CD4-positive, alpha-beta memory T cell (primary cell): ENCODE measurements around the gene DYSF. TPM values are rescaled to one million over a fixed set of nuclear protein-coding genes. Genes with fewer than 3 reads are reported as not detected.
A peak's percentile ranks its signal among the peaks of the same experiment; 100 is the strongest.

Source experiments
- CTCF ChIA-PET: fragments of 350-600 bp; sonication (Branson Sonifier 250); formaldehyde crosslinking; loops from one replicate; lab custom pipeline; 2021; ENCODE audit warnings: inconsistent platforms; ENCODE audit not compliant: partially characterized antibody; lab: Charles Lee
- POLR2A ChIA-PET: fragments of 350-600 bp; sonication (Branson Sonifier 250); formaldehyde crosslinking; loops from one replicate; lab custom pipeline; 2021; ENCODE audit not compliant: partially characterized antibody; lab: Charles Lee
- DNase-seq, 5 donors: peaks; one replicate each; pipeline versions ENCODE4 v3.0.0 to v3.0.0-alpha.2; 2020 to 2022; ENCODE audit warnings: mixed read lengths in 1 of 5
- H3K27ac ChIP-seq: one replicate; pipeline ENCODE4 v1.7.0; 2013; ENCODE audit warnings: low read depth, low read length
- H3K27me3 ChIP-seq: 2 replicates; pipeline ENCODE4 v1.7.0; 2013; ENCODE audit warnings: mild to moderate bottlenecking, low read length, moderate library complexity; ENCODE audit not compliant: insufficient read depth
- H3K36me3 ChIP-seq: 2 replicates; pipeline ENCODE4 v1.7.0; 2013; ENCODE audit warnings: mild to moderate bottlenecking, low read length, moderate library complexity; ENCODE audit not compliant: insufficient read depth
- H3K4me1 ChIP-seq: 2 replicates; pipeline ENCODE4 v1.7.0; 2013; ENCODE audit warnings: mild to moderate bottlenecking, low read length, moderate library complexity; ENCODE audit not compliant: insufficient read depth
- H3K4me3 ChIP-seq, 2 donors: one replicate each; pipeline ENCODE4 v1.7.0; 2013; ENCODE audit warnings: low read length in 2 of 2, mild to moderate bottlenecking in 1 of 2
- H3K9me3 ChIP-seq, 2 donors: one replicate each; pipeline ENCODE4 v1.7.0; 2013; ENCODE audit warnings: low read length in 2 of 2, control low read depth in 1 of 2; ENCODE audit not compliant: control insufficient read depth in 1 of 2
- H3K27ac Mint-ChIP-seq, 7 donors: one replicate each; pipeline ENCODE4 v1.8.0; 2020 to 2021; ENCODE audit warnings: mixed read lengths in 7 of 7, mild to moderate bottlenecking in 6 of 7, inconsistent platforms in 3 of 7, moderate library complexity in 3 of 7
- H3K27me3 Mint-ChIP-seq, 2 donors: one replicate each; pipeline ENCODE4 v1.8.0; 2020 to 2021; ENCODE audit warnings: mixed read lengths in 2 of 2
- H3K36me3 Mint-ChIP-seq, 2 donors: one replicate each; pipeline ENCODE4 v1.8.0; 2020 to 2021; ENCODE audit warnings: mixed read lengths in 2 of 2, inconsistent platforms in 1 of 2, mild to moderate bottlenecking in 1 of 2
- H3K4me1 Mint-ChIP-seq, 4 donors: one replicate each; pipeline ENCODE4 v1.8.0; 2020 to 2021; ENCODE audit warnings: mixed read lengths in 4 of 4, mild to moderate bottlenecking in 1 of 4
- H3K4me3 Mint-ChIP-seq, 8 donors: one replicate each; pipeline ENCODE4 v1.8.0; 2020 to 2021; ENCODE audit warnings: mixed read lengths in 8 of 8, mild to moderate bottlenecking in 7 of 8, moderate library complexity in 6 of 8, inconsistent platforms in 3 of 8
- H3K9me3 Mint-ChIP-seq, 8 donors: one replicate each; pipeline ENCODE4 v1.8.0; 2020 to 2021; ENCODE audit warnings: mixed read lengths in 8 of 8, mild to moderate bottlenecking in 5 of 8, inconsistent platforms in 3 of 8, moderate library complexity in 1 of 8
- intact Hi-C: fragments of 100-400 bp; cut with micrococcal nuclease; formaldehyde crosslinking; loops from one replicate; pipeline ENCODE4 v1.15.1; 2023
- polyA plus RNA-seq, 2 donors: library from polyadenylated mRNA; unstranded; fragments of 300-500 nt; fragmentation: Illumina TruSeq; gene quantifications; one replicate each; pipeline ENCODE4 v1.2.3, GENCODE V29; 2021
- total RNA-seq, 2 experiments: library from RNA; stranded (reverse); gene quantifications; one replicate each; pipeline ENCODE4 v1.2.3, GENCODE V29; 2021

Gene DYSF
- total and polyA plus RNA-seq, 4 experiments from 2014 or later, result 0.28 to 0.49 TPM; not detected in 2

DNA sequence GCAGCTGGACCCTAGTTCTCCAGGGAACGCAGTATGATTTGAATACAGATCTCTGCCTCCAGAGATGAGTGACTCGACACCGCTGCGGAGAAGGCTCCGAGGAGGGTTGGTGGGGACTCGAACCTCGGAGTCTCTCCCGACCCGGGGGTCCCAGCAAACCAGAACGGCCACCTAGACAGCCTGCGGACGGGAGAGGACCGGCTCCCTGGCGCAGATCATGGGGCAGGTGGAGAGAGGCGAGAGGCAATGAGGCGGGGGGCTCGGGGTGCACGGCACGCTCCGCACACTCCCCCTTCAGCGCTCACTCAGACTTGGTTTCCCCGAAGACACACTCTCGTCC, 12.6 kb downstream of the DYSF start:
- H3K27me3 Mint-ChIP-seq, result peaks cover 11 to 22% of the 10 kb centered on the region in 2 donors
- no peak overlapping the region for H3K27ac ChIP-seq
- H3K36me3 ChIP-seq, result no peaks in the 10 kb centered on the region
- H3K4me3 ChIP-seq, result peak overlapping the region in 1 of 2 donors; percentile 27
- no peak overlapping the region for H3K27ac Mint-ChIP-seq
- H3K9me3 ChIP-seq, result no peaks in the 10 kb centered on the region
- ChIA-PET POLR2A (no interaction called here), CTCF (no interaction called here)
- H3K9me3 Mint-ChIP-seq, result peaks cover 0 to 5% (median 0%) of the 10 kb centered on the region in 8 donors
- no peak for DNase-seq
- H3K36me3 Mint-ChIP-seq, result no peaks in the 10 kb centered on the region
- peaks cover 3 to 10% (median 6%) of the 10 kb centered on the region in 4 donors for H3K4me1 Mint-ChIP-seq
- intact Hi-C loops, result no loop called here
- no peak overlapping the region for H3K4me3 Mint-ChIP-seq
- peaks cover 9% of the 10 kb centered on the region for H3K27me3 ChIP-seq
- H3K4me1 ChIP-seq, result peaks cover 13% of the 10 kb centered on the region

DNA sequence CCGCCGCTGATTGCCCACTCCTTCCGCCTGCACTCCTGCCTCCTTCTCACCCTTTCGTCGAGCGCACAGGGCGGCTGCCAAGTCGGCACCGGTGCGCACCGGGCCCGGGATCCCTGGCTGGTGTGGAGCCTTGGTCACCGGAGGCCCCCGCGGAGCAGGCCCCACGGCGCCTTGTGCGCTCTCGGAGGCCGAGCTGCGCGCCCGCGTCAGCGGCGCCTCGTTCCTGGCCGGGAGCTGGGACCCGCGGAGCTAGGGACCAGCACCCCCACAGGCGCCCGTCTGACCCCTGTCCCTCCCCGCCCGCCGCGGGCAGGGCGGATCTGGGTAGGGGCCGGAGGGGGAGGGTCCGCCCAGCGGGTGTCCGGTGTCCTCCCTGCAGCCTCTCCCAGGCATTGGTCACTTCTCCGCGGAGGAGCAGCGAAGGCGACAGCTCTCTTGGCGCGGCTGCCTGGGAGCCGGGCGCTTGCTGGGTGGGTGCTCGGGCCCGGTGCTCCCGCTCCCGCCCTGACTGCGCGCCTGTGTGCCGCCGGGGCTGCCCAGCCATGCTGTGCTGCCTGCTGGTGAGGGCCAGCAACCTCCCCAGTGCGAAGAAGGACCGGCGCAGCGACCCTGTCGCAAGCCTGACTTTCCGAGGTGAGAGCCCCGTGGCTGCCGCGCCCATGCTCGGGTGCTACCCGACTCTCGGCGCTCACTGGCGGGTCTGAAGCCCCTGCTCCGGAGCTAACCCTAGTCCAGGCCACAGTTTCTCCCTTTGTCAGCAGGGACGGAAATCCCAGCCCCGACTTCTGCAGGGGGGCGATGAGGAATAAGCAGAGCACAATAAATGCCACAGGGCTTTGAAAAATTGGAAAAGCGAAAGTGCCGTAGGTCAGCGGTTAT, 13.2 kb downstream of the DYSF start:
- Mint-ChIP-seq H3K9me3 (peaks cover 0 to 4% (median 0%) of the 10 kb centered on the region in 8 donors), H3K27me3 (peaks cover 12 to 18% of the 10 kb centered on the region in 2 donors), H3K4me3 (peak overlapping the region; percentile 71 to 87 (median 78)), H3K27ac (no peak overlapping the region), H3K36me3 (no peaks in the 10 kb centered on the region), H3K4me1 (peaks cover 3 to 10% (median 6%) of the 10 kb centered on the region in 4 donors)
- ChIA-PET POLR2A (no interaction called here), CTCF (interaction anchor here (2.5 kb wide), 1 partner anchor 167 kb away, joined by 9 read pairs; no protein-coding TSS in a partner anchor)
- peaks cover 13% of the 10 kb centered on the region for H3K4me1 ChIP-seq
- no peaks in the 10 kb centered on the region for H3K36me3 ChIP-seq
- intact Hi-C loops, result no loop called here
- H3K4me3 ChIP-seq, result peak overlapping the region; percentile 27 to 42
- peak in 1 of 5 donors; percentile 3 for DNase-seq
- H3K27ac ChIP-seq, result no peak overlapping the region
- H3K27me3 ChIP-seq, result peaks cover 9% of the 10 kb centered on the region
- H3K9me3 ChIP-seq, result no peaks in the 10 kb centered on the region

GRCh38 chr2:71467180-71467815, 13.9 kb downstream of the DYSF start:
- Mint-ChIP-seq H3K4me3 (peak overlapping the region; percentile 71 to 87 (median 78)), H3K36me3 (no peaks in the 10 kb centered on the region), H3K27me3 (peaks cover 12 to 18% of the 10 kb centered on the region in 2 donors), H3K4me1 (peaks cover 3 to 10% (median 6%) of the 10 kb centered on the region in 4 donors), H3K9me3 (peaks cover 0 to 4% (median 0%) of the 10 kb centered on the region in 8 donors), H3K27ac (no peak overlapping the region)
- CTCF ChIA-PET, result interaction anchor here (2.5 kb wide), 1 partner anchor 168 kb away, joined by 9 read pairs; no protein-coding TSS in a partner anchor
- no peaks in the 10 kb centered on the region for H3K9me3 ChIP-seq
- peaks cover 9% of the 10 kb centered on the region for H3K27me3 ChIP-seq
- peak overlapping the region; percentile 27 to 42 for H3K4me3 ChIP-seq
- POLR2A ChIA-PET, result no interaction called here
- no peak for DNase-seq
- no peak overlapping the region for H3K27ac ChIP-seq
- intact Hi-C loops, result no loop called here
- H3K4me1 ChIP-seq, result peaks cover 13% of the 10 kb centered on the region
- no peaks in the 10 kb centered on the region for H3K36me3 ChIP-seq

GRCh38 chr2:71468279-71469015, 15.1 kb downstream of the DYSF start:
- H3K27me3 ChIP-seq, result peaks cover 7% of the 10 kb centered on the region
- no peaks in the 10 kb centered on the region for H3K36me3 ChIP-seq
- H3K9me3 Mint-ChIP-seq, result no peaks in the 10 kb centered on the region
- H3K4me3 Mint-ChIP-seq, result peak overlapping the region in 2 of 8 donors; percentile 10 to 17
- H3K27ac Mint-ChIP-seq, result no peak overlapping the region
- H3K27me3 Mint-ChIP-seq, result peaks cover 13 to 22% of the 10 kb centered on the region in 2 donors
- DNase-seq, result no peak
- no peaks in the 10 kb centered on the region for H3K36me3 Mint-ChIP-seq
- no peak overlapping the region for H3K27ac ChIP-seq
- no peak overlapping the region for H3K4me3 ChIP-seq
- CTCF ChIA-PET, result interaction anchor here (2.5 kb wide), 1 partner anchor 169 kb away, joined by 9 read pairs; no protein-coding TSS in a partner anchor
- peaks cover 13% of the 10 kb centered on the region for H3K4me1 ChIP-seq
- POLR2A ChIA-PET, result interaction anchor here (0.6 kb wide), 1 partner anchor 133 kb away, joined by 3 read pairs; no protein-coding TSS in a partner anchor
- intact Hi-C loops, result no loop called here
- no peaks in the 10 kb centered on the region for H3K9me3 ChIP-seq
- peaks cover 3 to 10% (median 6%) of the 10 kb centered on the region in 4 donors for H3K4me1 Mint-ChIP-seq

- H3K27me3 ChIP-seq, result peaks cover 3% of the 10 kb centered on the region
- Mint-ChIP-seq H3K36me3 (no peaks in the 10 kb centered on the region), H3K4me1 (peaks cover 3 to 10% (median 6%) of the 10 kb centered on the region in 4 donors), H3K4me3 (no peak overlapping the region), H3K27ac (no peak overlapping the region), H3K9me3 (no peaks in the 10 kb centered on the region), H3K27me3 (peaks cover 15 to 27% of the 10 kb centered on the region in 2 donors)
- intact Hi-C loops, result no loop called here
- peaks cover 13% of the 10 kb centered on the region for H3K4me1 ChIP-seq
- CTCF ChIA-PET, result interaction anchor here (2.5 kb wide), 1 partner anchor 170 kb away, joined by 9 read pairs; no protein-coding TSS in a partner anchor
- H3K9me3 ChIP-seq, result no peaks in the 10 kb centered on the region
- no peak for DNase-seq
- no peaks in the 10 kb centered on the region for H3K36me3 ChIP-seq
- H3K4me3 ChIP-seq, result no peak overlapping the region
- H3K27ac ChIP-seq, result no peak overlapping the region
- POLR2A ChIA-PET, result no interaction called here
Observed at GRCh38 chr2:71469403-71470398, 16.3 kb downstream of the DYSF start.

GRCh38 chr2:71471276-71471675, 17.9 kb downstream of the DYSF start:
- H3K27ac Mint-ChIP-seq, result no peak overlapping the region
- H3K27ac ChIP-seq, result no peak overlapping the region
- H3K36me3 ChIP-seq, result no peaks in the 10 kb centered on the region
- H3K4me1 Mint-ChIP-seq, result peaks cover 3 to 10% (median 6%) of the 10 kb centered on the region in 4 donors
- no peak for DNase-seq
- no peak overlapping the region for H3K4me3 ChIP-seq
- no peaks in the 10 kb centered on the region for H3K9me3 Mint-ChIP-seq
- ChIA-PET CTCF (no interaction called here), POLR2A (no interaction called here)
- H3K36me3 Mint-ChIP-seq, result no peaks in the 10 kb centered on the region
- H3K4me3 Mint-ChIP-seq, result no peak overlapping the region
- H3K27me3 Mint-ChIP-seq, result peaks cover 15 to 30% of the 10 kb centered on the region in 2 donors
- intact Hi-C loops, result no loop called here
- no peaks in the 10 kb centered on the region for H3K27me3 ChIP-seq
- H3K4me1 ChIP-seq, result peaks cover 7% of the 10 kb centered on the region
- no peaks in the 10 kb centered on the region for H3K9me3 ChIP-seq
